Mesenteric fat pad (tissue), 1 donor: ENCODE measurements around the gene SLAMF7. TPM values are rescaled to one million over a fixed set of nuclear protein-coding genes. Genes with fewer than 3 reads are reported as not detected.
"Not testable (repeated sequence)": the region's sequence is repeated elsewhere in the genome, so short reads cannot be mapped to it uniquely, and the experiment has no call there.

Source experiments
- DNase-seq: peaks from one replicate; pipeline ENCODE4 v3.0.0-alpha.2; 2020; ENCODE audit warnings: low spot score
- total RNA-seq: library from RNA; stranded (reverse); fragmentation: NEBNext Ultra II Directional; extraction: Animal tissue kit (Norgen Biotek cat#: 25700); gene quantifications from one replicate; pipeline ENCODE4 v1.2.1, GENCODE V29; 2021
- donor health status: DM: yes; HTN: yes; CAD: no.

Gene SLAMF7
- total RNA-seq, 1 donor from 2014 or later: 0.64 TPM

GRCh38 chr1:160720356-160721085 is 18.5 kb upstream of the SLAMF7 start:
- no peak for DNase-seq

GRCh38 chr1:160721473-160721872 is 17.6 kb upstream of the SLAMF7 start:
- no peak for DNase-seq

- DNase-seq: no peak
Measured at GRCh38 chr1:160722726-160723125, 16.3 kb upstream of the SLAMF7 start.

GRCh38 chr1:160723332-160723731 is 15.7 kb upstream of the SLAMF7 start:
- DNase-seq: no peak

GRCh38 chr1:160724465-160725242 is 14.4 kb upstream of the SLAMF7 start:
- DNase-seq: no peak

GRCh38 chr1:160726114-160726497 is 12.9 kb upstream of the SLAMF7 start:
- no peak for DNase-seq

- DNase-seq: no peak
Measured at GRCh38 chr1:160726498-160727315, 12.3 kb upstream of the SLAMF7 start.

- DNase-seq: no peak
Measured at GRCh38 chr1:160727316-160727640, 11.8 kb upstream of the SLAMF7 start.

- not testable (repeated sequence) for DNase-seq
Measured at GRCh38 chr1:160731564-160731963, 7.5 kb upstream of the SLAMF7 start.

- no peak for DNase-seq
Measured at GRCh38 chr1:160731990-160732389, 7.1 kb upstream of the SLAMF7 start.

GRCh38 chr1:160733898-160734297 is 5.1 kb upstream of the SLAMF7 start:
- no peak for DNase-seq

- DNase-seq: no peak
Measured at GRCh38 chr1:160734301-160734700, 4.7 kb upstream of the SLAMF7 start.

- no peak for DNase-seq
Measured at GRCh38 chr1:160738271-160738670, 776 bp upstream of the SLAMF7 start.

- DNase-seq: no peak
Measured at GRCh38 chr1:160740133-160740688, 1.2 kb downstream of the SLAMF7 start.

- DNase-seq: no peak
Measured at GRCh38 chr1:160741092-160741501, 2.0 kb downstream of the SLAMF7 start.

- no peak for DNase-seq
Measured at GRCh38 chr1:160741612-160742348, 2.7 kb downstream of the SLAMF7 start.

GRCh38 chr1:160742428-160743127 is 3.5 kb downstream of the SLAMF7 start:
- DNase-seq: no peak

GRCh38 chr1:160743266-160743665 is 4.2 kb downstream of the SLAMF7 start:
- DNase-seq: no peak

GRCh38 chr1:160744199-160744851 is 5.3 kb downstream of the SLAMF7 start:
- no peak for DNase-seq
